SJCRH30 (cell line): ENCODE results near the gene KCNK5. TPM values are rescaled to one million over a fixed set of nuclear protein-coding genes. Genes with fewer than 3 reads are reported as not detected.

Experiments
- DNase-seq, 2 experiments: peaks; one replicate each; pipeline ENCODE4 v3.0.0-alpha.2; 2015 to 2020
- H3K27ac ChIP-seq: fragments of 250-450 bp; sonication (Bioruptor Pico); 2 replicates; pipeline ENCODE4 v1.5.1; 2020; ENCODE audit warnings: mild to moderate bottlenecking, moderate library complexity
- H3K27me3 ChIP-seq: fragments of 250-450 bp; sonication (Bioruptor Pico); 2 replicates; pipeline ENCODE4 v1.5.1; 2020; ENCODE audit warnings: mild to moderate bottlenecking, moderate library complexity
- H3K36me3 ChIP-seq: fragments of 250-450 bp; sonication (Bioruptor Pico); 2 replicates; pipeline ENCODE4 v1.5.1; 2020; ENCODE audit warnings: mild to moderate bottlenecking, moderate library complexity
- H3K4me1 ChIP-seq: fragments of 250-450 bp; sonication (Bioruptor Pico); 2 replicates; pipeline ENCODE4 v1.5.1; 2020; ENCODE audit warnings: mild to moderate bottlenecking, moderate library complexity
- H3K4me3 ChIP-seq: fragments of 250-450 bp; sonication (Bioruptor Pico); 2 replicates; pipeline ENCODE4 v1.5.1; 2020; ENCODE audit warnings: mild to moderate bottlenecking, moderate library complexity
- H3K9me3 ChIP-seq: fragments of 250-450 bp; sonication (Bioruptor Pico); replicated peaks from 2 replicates; pipeline ENCODE4 v1.5.1; 2020; ENCODE audit warnings: mild to moderate bottlenecking, moderate library complexity
- total RNA-seq: library from RNA; depleted of rRNA; stranded (reverse); fragments of >200 nt; shearing (Covaris generic); gene quantifications from 2 replicates; pipeline ENCODE4 v1.2.3, GENCODE V29; 2014; rRNA removed

Gene KCNK5, protein sequence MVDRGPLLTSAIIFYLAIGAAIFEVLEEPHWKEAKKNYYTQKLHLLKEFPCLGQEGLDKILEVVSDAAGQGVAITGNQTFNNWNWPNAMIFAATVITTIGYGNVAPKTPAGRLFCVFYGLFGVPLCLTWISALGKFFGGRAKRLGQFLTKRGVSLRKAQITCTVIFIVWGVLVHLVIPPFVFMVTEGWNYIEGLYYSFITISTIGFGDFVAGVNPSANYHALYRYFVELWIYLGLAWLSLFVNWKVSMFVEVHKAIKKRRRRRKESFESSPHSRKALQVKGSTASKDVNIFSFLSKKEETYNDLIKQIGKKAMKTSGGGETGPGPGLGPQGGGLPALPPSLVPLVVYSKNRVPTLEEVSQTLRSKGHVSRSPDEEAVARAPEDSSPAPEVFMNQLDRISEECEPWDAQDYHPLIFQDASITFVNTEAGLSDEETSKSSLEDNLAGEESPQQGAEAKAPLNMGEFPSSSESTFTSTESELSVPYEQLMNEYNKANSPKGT
- total RNA-seq = 9.5 and 9.7 TPM in 2 replicates

DNA sequence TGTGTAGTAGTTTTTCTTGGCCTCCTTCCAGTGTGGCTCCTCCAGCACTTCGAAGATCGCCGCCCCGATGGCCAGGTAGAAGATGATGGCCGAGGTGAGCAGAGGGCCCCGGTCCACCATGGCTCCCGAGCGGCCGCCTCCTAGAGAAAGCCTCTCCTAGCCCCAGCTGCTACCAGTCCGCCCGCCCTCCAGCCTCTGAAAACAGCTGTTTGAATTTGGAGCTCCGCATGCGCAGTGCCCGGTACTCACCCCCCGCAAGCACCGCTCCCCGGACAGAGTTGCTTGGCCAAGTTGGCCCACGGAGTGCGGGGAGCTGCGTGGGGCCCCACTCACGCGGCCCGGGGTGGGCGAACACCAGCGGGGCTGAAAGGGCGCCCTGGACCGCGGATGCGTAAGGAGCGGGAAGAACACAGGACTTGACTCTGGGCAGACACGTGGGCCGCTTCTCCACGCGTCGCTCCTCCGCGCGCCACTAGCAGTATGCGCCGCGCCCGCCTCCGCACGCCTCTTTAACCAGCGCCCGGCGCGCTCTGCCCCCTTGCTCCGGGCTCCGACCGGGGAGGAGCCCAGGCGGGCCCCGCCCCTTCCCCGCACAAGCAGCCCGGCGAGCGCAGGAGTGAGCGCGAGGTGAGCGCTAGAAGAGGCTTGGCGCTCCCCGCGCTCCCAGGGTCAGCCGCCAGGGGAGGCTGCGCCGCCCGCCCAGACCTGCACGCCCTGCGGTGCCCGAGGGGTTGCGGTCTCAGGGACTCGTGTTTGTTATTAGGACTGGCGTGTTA lies at the start of gene KCNK5:
TSS of gene KCNK5 (minus strand) at position 484 of the 776 bp plus-strand sequence. CDS start at position 120, 364 bp downstream.
- H3K36me3 ChIP-seq = no peaks in the 10 kb centered on the region
- H3K4me1 ChIP-seq = 0 out of 2 replicates have a peak, but pooled peaks cover 3% of the 10 kb centered on the region
- peak within 1 kb of the TSS; percentile 59 for H3K4me3 ChIP-seq
- peak; percentile 77 to 82 for DNase-seq
- H3K9me3 ChIP-seq = no peaks in the 10 kb centered on the region
- no peaks in the 10 kb centered on the region for H3K27me3 ChIP-seq
- H3K27ac ChIP-seq = peak within 1 kb of the TSS; percentile 40

DNA sequence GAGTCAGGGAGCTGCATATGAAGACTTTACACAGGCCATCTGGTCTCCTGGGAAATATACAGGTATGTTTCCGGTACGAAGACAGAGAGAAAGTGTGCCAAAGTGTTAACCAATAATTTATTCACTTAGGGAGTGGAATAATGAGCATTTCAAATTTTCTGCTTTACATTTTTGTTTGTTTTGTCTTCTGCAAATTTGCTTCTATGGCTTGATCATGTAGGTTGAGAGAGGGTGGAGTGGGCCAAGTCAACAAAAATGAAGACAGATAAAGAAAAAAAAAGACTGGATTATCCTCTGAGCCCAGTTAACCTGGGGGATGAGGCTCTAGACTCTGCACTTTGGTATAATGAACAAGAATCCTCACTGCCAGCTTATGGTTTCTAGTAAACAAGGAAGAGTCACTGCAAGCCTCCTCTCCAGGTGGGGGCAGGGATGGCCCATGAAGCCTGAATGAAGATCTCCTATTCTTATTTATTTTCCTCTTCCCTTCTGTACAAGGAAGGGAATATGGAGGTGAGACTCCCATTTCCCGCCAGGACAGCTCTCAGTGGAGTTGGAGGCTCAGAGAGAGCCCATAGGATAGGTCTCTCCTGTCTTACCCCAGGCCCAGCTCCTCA lies 47.2 kb upstream of the KCNK5 start:
- Histone ChIP-seq H3K9me3 (no peaks in the 10 kb centered on the region), H3K27ac (no peak overlapping the region), H3K4me3 (no peak overlapping the region), H3K36me3 (no peaks in the 10 kb centered on the region), H3K4me1 (no peaks in the 10 kb centered on the region), H3K27me3 (peaks cover 7% of the 10 kb centered on the region; the same call in 1 of the 2 replicates)
- DNase-seq = no peak

DNA sequence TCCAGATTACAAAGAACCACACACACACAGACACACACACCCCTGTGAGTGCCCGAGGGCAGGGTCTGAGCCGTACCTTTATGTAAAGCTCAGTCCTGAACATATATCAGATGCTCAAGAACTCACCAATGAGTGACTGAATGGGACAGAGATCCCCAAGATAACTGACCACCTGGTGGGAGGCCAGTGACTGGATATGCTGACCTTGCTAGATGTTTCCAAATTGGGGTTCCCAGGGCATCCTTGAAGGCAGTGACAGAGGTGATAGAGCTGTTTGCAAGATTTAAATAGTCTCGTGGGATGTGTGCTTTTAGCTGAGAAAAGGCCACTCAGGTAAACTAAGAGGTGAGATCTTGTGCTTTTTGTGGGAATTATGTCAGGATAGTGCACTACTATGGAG lies 45.6 kb upstream of the KCNK5 start:
- no peak overlapping the region for H3K27ac ChIP-seq
- no peak overlapping the region for H3K4me3 ChIP-seq
- DNase-seq = no peak
- no peaks in the 10 kb centered on the region for H3K9me3 ChIP-seq
- H3K27me3 ChIP-seq = peaks cover 3% of the 10 kb centered on the region; the same call in 1 of the 2 replicates
- H3K36me3 ChIP-seq = no peaks in the 10 kb centered on the region
- no peaks in the 10 kb centered on the region for H3K4me1 ChIP-seq

DNA sequence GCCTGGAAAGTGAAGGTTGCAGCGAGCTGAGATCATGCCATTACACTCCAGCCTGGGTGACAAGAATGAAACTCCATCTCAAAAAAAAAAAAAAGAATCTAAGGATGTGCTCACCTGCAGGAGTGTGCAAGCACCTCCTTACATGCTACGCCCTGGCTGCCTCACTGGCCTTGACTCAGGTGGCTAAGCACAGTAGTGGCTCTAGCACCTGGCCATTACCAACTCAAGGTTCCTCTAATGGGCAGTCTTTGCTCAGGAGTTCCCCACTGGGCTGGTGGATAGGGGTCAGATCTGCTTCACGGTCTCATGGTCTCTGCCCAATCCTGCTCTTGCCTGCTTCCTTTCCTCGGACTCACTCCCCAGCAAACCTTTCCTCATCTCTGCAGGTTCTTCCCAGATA lies 45.2 kb upstream of the KCNK5 start:
- H3K9me3 ChIP-seq = no peaks in the 10 kb centered on the region
- H3K27me3 ChIP-seq = peaks cover 3% of the 10 kb centered on the region; the same call in 1 of the 2 replicates
- no peak overlapping the region for H3K27ac ChIP-seq
- no peak overlapping the region for H3K4me3 ChIP-seq
- no peaks in the 10 kb centered on the region for H3K36me3 ChIP-seq
- H3K4me1 ChIP-seq = no peaks in the 10 kb centered on the region
- no peak for DNase-seq

DNA sequence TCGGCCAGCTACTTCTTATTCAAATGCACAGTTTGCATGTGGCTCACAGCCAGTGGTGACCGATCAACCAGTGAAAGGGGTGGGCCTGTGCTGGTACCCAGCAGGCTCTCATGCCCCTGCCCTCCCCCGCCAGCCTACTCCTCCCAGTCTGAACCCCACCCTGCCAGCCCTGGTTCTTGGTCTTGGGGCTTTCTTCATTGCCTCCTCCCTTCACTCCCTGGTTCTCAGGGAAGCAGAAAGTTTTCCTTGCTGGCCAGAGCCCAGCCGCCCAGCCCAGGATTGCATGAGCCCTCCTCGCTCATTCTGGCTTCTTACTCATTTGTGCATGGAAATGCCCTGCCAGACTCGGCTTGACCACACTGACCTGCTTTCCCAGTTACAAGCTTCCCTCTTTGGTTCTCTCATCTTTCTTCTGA lies 44.1 kb upstream of the KCNK5 start:
- no peaks in the 10 kb centered on the region for H3K4me1 ChIP-seq
- no peaks in the 10 kb centered on the region for H3K36me3 ChIP-seq
- no peak for DNase-seq
- H3K9me3 ChIP-seq = no peaks in the 10 kb centered on the region
- H3K27me3 ChIP-seq = no peaks in the 10 kb centered on the region
- H3K27ac ChIP-seq = no peak overlapping the region
- H3K4me3 ChIP-seq = no peak overlapping the region

DNA sequence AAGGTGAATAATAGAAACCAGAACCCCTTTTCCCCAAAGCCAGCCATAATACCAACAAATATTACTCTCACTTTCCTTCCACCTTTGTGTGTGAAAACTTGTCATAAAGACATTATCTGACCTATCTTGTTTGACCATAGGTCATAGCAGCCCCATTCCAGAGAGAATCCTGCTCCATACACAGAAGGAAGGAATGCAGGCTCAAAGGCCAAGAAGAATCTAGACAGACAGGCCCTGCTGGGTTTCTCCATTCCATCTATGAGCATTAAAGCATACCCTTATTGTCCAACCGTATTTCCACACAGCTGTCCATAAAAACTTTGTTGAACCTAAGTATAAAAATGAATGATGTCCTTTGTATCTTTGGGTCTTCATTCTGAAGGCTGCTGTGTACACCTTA lies 40.7 kb upstream of the KCNK5 start:
- Histone ChIP-seq H3K27me3 (no peaks in the 10 kb centered on the region), H3K36me3 (no peaks in the 10 kb centered on the region), H3K9me3 (no peaks in the 10 kb centered on the region), H3K4me1 (no peaks in the 10 kb centered on the region), H3K27ac (no peak overlapping the region), H3K4me3 (no peak overlapping the region)
- DNase-seq = no peak

DNA sequence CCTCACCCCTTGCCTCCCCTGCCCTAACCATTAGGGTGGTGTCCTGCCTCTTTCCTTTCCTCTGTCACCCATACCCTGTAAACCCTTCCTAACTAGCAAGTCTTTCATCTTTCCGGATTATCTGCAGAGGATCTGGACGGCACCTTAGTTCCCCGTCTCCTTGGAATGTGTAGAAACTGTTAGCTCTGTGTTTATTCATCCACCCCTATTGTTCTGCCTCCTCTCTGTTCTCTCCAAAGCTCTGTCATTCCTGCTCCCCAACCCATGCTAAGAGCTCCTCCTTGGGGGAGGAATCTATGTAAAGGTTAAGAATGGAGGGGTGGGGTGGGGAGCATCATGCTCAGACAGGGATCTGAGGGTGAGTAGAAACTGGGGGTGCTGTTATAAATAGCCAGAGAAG lies 39.4 kb upstream of the KCNK5 start:
- H3K27ac ChIP-seq = no peak overlapping the region
- no peaks in the 10 kb centered on the region for H3K9me3 ChIP-seq
- no peaks in the 10 kb centered on the region for H3K4me1 ChIP-seq
- DNase-seq = no peak
- H3K27me3 ChIP-seq = no peaks in the 10 kb centered on the region
- H3K4me3 ChIP-seq = no peak overlapping the region
- no peaks in the 10 kb centered on the region for H3K36me3 ChIP-seq

DNA sequence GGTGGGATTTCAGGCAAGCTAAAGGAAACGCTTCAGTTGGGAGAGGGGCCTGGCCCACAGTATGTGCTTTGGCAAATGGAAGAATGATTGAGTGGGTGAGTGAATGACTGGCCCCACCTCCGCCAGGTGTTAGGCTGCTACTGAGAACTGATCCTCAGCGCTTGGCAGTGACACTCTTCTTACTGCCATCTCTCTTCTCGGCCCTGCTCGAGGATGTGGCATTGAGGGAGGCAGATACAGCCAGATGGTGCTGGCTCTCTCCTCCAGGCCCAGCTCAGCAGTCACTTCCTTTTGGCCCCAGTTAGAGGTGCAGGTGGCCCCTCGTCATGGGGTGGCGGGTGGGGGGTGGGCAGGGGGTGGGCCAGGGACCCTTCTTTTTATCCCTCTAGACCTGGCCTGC lies 38.9 kb upstream of the KCNK5 start:
- H3K36me3 ChIP-seq = no peaks in the 10 kb centered on the region
- H3K27ac ChIP-seq = no peak overlapping the region
- DNase-seq = no peak

DNA sequence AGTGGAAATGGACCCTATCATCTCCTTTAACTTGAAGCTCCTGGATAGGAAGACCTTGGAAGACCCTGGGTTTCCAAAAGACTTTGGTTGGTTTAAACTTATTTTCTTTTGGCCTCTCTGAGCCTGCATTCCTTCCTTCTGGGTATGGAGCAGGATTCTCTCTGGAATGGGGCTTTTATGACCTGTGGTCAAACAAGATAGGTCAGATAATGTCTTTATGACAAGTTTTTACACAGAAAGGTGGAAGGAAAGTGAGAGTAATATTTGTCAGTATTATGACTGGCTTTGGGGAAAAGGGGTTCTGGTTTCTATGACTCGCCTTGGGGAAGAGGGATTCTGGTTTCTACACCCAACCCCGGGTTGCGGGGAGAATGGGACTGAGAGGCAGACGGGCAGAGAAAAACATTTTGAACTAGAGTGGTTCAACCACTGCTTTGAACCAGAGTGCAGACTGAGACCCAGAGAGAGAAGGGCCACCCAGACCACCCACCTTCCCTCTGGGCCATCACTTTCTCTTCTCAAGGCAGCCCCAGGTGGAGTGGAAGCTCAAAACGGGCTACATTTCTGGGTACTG lies 37.6 kb upstream of the KCNK5 start:
- no peaks in the 10 kb centered on the region for H3K27me3 ChIP-seq
- no peaks in the 10 kb centered on the region for H3K36me3 ChIP-seq
- no peaks in the 10 kb centered on the region for H3K9me3 ChIP-seq
- DNase-seq = no peak
- H3K27ac ChIP-seq = no peak overlapping the region
- H3K4me1 ChIP-seq = no peaks in the 10 kb centered on the region
- H3K4me3 ChIP-seq = no peak overlapping the region

More for the DNA sequence above, 38.9 kb upstream of the KCNK5 start:
- Histone ChIP-seq H3K9me3 (no peaks in the 10 kb centered on the region), H3K27me3 (no peaks in the 10 kb centered on the region), H3K4me1 (no peaks in the 10 kb centered on the region), H3K4me3 (no peak overlapping the region)

DNA sequence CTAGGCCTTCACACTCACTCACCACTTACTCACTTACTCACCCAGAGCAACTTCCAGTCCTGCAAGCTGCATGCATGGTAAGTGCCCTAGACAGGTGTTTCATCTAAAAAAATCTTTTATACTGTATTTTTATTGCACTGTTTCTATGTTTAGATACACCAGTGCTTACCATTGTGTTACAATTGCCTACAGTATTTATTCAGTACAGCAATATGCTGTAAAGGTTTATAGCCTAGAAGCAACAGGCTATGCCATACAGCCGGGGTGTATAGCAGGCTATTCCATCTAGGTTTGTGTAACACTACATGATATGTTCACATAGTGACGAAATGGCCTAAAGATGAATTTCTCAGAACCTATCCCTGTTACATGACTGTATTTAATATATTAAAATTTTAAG lies 37.1 kb upstream of the KCNK5 start:
- H3K27ac ChIP-seq = no peak overlapping the region
- no peaks in the 10 kb centered on the region for H3K9me3 ChIP-seq
- no peaks in the 10 kb centered on the region for H3K4me1 ChIP-seq
- H3K27me3 ChIP-seq = no peaks in the 10 kb centered on the region
- no peak for DNase-seq
- no peaks in the 10 kb centered on the region for H3K36me3 ChIP-seq
- no peak overlapping the region for H3K4me3 ChIP-seq

DNA sequence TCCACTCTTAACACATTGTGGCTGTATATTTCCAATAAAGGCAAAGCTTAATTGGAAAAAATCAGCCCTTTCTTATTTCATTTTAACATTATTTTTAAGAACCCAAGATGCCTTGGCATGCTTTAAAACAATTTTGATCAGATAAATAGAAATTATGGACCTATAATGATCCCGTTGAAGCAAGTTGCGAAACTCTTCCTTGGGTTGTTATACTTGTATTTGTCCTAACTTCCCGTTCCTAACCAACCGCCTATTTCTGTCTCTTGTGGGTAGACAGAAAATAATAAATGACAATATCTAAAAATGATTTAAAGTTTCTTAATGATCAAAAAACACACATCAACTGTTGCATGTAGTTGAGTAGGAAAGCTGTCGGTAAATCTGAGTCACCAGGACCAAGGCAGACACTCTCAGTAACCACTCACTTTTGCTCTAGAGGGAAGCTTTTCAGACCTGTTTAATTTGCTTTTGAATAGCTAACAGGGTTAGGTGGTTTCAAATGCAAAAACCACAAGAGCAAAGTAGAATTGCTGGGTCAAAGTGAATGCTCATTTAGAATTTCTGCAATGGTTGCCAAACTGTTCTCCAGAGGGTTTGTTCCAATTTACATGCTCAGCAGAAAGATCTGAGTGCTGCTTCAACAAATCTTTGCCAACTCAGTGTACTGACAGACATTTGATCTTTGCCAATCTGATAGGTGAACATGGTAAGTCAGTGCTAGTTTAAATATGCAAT lies 34.2 kb upstream of the KCNK5 start:
- DNase-seq = no peak

DNA sequence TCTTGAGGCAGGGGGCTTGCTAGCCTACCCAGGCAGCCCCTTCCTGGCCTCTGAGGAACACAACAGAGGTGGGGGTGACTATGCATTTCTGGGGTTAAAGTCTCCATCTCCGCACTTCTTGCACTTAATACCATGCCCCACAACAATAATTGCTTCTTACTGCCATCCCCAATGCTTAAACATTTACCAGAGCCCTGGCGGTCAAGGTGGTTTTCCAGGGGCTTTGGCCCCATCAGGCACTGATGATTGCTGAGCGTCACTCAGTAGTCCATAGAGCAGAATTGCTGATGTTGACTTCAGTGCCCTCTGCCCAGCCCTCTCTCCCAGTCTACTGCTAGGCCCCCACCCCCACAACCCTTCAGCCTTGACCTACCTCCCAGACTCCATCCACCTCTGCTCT lies 32.5 kb upstream of the KCNK5 start:
- no peaks in the 10 kb centered on the region for H3K36me3 ChIP-seq
- DNase-seq = no peak
- no peaks in the 10 kb centered on the region for H3K27me3 ChIP-seq
- H3K4me1 ChIP-seq = no peaks in the 10 kb centered on the region
- no peaks in the 10 kb centered on the region for H3K9me3 ChIP-seq
- no peak overlapping the region for H3K4me3 ChIP-seq
- H3K27ac ChIP-seq = no peak overlapping the region

More for the DNA sequence above, 34.2 kb upstream of the KCNK5 start:
- H3K4me1 ChIP-seq = no peaks in the 10 kb centered on the region
- no peaks in the 10 kb centered on the region for H3K36me3 ChIP-seq
- no peak overlapping the region for H3K27ac ChIP-seq
- no peaks in the 10 kb centered on the region for H3K9me3 ChIP-seq
- no peak overlapping the region for H3K4me3 ChIP-seq
- no peaks in the 10 kb centered on the region for H3K27me3 ChIP-seq

DNA sequence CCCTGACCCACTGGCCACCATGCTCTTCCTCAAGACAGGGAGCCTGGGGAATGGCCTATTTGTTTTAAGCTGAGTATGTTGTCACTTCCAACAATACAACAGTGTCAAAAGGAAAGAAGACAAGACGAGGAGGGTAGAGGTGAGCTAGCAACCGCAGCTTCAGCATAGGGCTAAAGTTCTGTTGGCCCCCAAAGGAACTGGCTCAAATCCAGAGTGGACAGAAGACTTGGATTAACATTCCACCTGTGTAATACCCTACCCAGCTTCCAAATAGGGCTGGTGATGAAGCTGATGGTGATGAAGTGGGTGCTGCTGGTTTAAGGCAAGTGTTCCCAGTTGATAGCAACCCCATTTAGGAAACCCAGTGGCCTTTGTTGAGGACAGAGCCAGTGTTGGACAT lies 31.7 kb upstream of the KCNK5 start:
- no peaks in the 10 kb centered on the region for H3K9me3 ChIP-seq
- H3K36me3 ChIP-seq = no peaks in the 10 kb centered on the region
- DNase-seq = no peak
- H3K27ac ChIP-seq = no peak overlapping the region
- H3K4me3 ChIP-seq = no peak overlapping the region
- H3K27me3 ChIP-seq = no peaks in the 10 kb centered on the region
- H3K4me1 ChIP-seq = no peaks in the 10 kb centered on the region

DNA sequence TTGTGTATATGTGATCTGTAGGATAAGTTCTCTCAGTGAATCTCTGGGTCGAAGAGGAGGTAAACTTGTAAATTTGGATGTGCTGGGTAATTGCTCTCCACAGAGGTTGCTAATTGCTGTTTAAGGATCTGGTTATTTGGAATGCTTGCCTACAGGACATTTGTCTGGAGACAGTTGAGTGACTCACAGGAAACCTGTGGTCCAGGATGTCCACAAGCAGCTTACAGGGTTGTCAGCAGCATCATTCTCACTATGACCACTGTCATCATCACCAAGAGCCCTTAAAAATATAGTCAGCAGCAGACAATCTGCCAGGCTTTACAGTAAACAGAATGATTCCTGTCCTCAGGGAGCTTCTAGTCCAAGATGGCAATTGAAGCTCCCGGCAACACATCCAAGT lies 31.2 kb upstream of the KCNK5 start:
- H3K27ac ChIP-seq = no peak overlapping the region
- no peaks in the 10 kb centered on the region for H3K36me3 ChIP-seq
- no peaks in the 10 kb centered on the region for H3K4me1 ChIP-seq
- H3K27me3 ChIP-seq = no peaks in the 10 kb centered on the region
- no peaks in the 10 kb centered on the region for H3K9me3 ChIP-seq
- no peak overlapping the region for H3K4me3 ChIP-seq
- no peak for DNase-seq
